K562 (cell line): ENCODE measurements around the gene TXNRD2. TPM values are rescaled to one million over a fixed set of nuclear protein-coding genes. Genes with fewer than 3 reads are reported as not detected.

ENCODE experiments used
- HMG20B ChIP-seq: fragments of 250-450 bp; sonication (Bioruptor Pico); IDR thresholded peaks from 2 replicates; pipeline ENCODE4 v1.5.0; 2021; ENCODE audit warnings: mild to moderate bottlenecking
- KLF6 ChIP-seq: fragments of 250-450 bp; sonication (Bioruptor Pico); IDR thresholded peaks from 2 replicates; pipeline ENCODE4 v1.4.0; 2020; ENCODE audit warnings: mild to moderate bottlenecking, moderate library complexity, borderline replicate concordance
- MYC ChIP-seq, 2 experiments: fragments of 250-450 bp in 1 of 2; sonication (Bioruptor Pico) in 1 of 2; IDR thresholded peaks; 2 replicates each; pipeline versions ENCODE4 v1.5.1 to v1.6.1; 2012 to 2021; ENCODE audit warnings: low read depth in 2 of 2, borderline replicate concordance in 1 of 2, improper control_type of control experiment in 1 of 2, low read length in 1 of 2, mild to moderate bottlenecking in 1 of 2, moderate library complexity in 1 of 2
- NEUROD1 ChIP-seq: fragments of 150-350 bp; IDR thresholded peaks from 2 replicates; pipeline ENCODE4 v1.6.1; 2014; ENCODE audit warnings: borderline replicate concordance, low read length, low read depth; ENCODE audit not compliant: partially characterized antibody
- NFIC ChIP-seq: fragments of 450-650 bp; IDR thresholded peaks from 2 replicates; pipeline ENCODE4 v1.6.1; 2017; ENCODE audit warnings: mild to moderate bottlenecking, inconsistent platforms
- THRAP3 ChIP-seq: fragments of 450-650 bp; IDR thresholded peaks from 2 replicates; pipeline ENCODE4 v1.6.1; 2016; ENCODE audit warnings: mild to moderate bottlenecking, inconsistent platforms, borderline replicate concordance
- ZNF507 ChIP-seq: conservative IDR thresholded peaks from 2 replicates; pipeline ENCODE4 v1.6.1; 2017; ENCODE audit warnings: missing genetic modification characterization, missing compliant biosample characterization
- polyA plus RNA-seq, 8 experiments: library from polyadenylated mRNA; depleted of rRNA in 4 of 8; stranded (reverse) in 5 of 8; unstranded in 3 of 8; fragments of >200 nt; fragmentation: Nextera tagmentation in 2 of 8; fragmentation: Illumina TruSeq in 1 of 8; extraction: Ambion mirVana in 2 of 8; extraction: Trizol in 1 of 8; gene quantifications; 2 replicates each; pipeline versions ENCODE4 v1.2.1 to v1.2.3, GENCODE V29; 2011 to 2014; ENCODE audit warnings: inconsistent platforms in 1 of 8, missing spikeins in 1 of 8
- total RNA-seq, 7 experiments: library from RNA; depleted of rRNA in 6 of 7; stranded (reverse); fragments of >200 nt in 6 of 7; fragmentation: Illumina TruSeq in 2 of 7; extraction: Trizol in 2 of 7; gene quantifications; 2 replicates each; pipeline versions ENCODE4 v1.2.1 to v1.2.3, GENCODE V29; 2011 to 2021; ENCODE audit warnings: low replicate concordance in 1 of 7
- TF ChIP-seq, protein P1 (sequence below): fragments of 250-450 bp; sonication (Bioruptor Pico); IDR thresholded peaks from 2 replicates; pipeline ENCODE4 v1.5.0; 2022; ENCODE audit warnings: mild to moderate bottlenecking
- TF ChIP-seq, protein P2 (sequence below): fragments of 200-600 bp; sonication (generic); IDR thresholded peaks from one replicate; pipeline ENCODE4 v1.6.1; 2012; ENCODE audit warnings: mild to moderate bottlenecking, low read depth, low read length, inconsistent platforms

The TXNRD2 gene
- total and polyA plus RNA-seq, 9 of the 15 experiments (the other 6 are each of a cell fraction or from before 2014, with no cell fraction given): 3.3 to 80.2 (median 49.4) TPM

DNA sequence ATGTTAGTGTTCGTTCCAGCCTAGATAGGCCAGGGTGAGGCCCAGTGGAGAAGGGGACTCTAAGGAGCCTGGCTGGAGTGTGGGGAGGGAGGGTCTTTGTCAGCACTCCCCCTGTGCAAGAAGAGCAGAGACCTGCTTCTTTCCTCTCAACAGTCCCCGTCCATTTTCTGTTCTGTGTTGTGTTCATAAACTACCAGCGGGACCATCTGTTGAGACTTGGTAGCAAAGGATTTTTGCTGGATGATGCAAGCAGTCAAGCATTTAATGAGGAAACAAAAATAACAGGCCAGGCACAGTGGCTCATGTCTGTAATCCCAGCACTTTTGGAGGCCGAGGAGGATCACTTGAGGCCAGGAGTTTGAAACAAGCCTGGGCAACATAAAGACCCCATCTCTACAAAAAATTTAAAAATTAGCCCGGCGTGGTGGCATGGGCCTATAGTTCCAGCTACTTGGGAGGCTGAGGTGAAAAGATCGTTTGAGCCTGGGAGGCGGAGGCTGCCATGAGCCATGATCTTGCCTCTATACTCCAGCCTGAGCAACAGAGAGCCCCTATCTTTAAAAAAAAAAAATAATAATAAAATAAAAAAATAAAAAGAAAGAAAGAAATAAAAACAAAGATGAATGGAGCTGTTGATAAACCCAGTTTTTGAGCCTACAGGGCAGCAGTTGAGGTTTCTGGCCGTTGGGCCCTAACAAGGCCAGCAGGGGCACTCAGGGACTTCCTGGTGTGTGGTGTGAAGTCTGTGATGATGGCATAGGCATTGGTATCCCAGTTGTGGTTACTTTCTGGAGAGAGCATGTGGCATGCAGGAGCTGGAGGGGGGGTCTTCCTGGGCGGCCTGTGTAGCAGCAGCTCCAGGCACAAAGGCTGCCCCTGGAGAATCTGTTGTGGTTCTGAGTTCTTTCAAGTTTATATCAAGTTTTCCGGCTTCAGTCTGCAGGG, 1.7 kb upstream of the TXNRD2 start (continued):
- peak; percentile 36; the same call in 1 of the 2 replicates for TF ChIP-seq MYC (IDR thresholded peaks at IDR 0.05; ENCODE audit: low read depth, low read length)
- no peak; the same call in none of the 2 replicates for TF ChIP-seq MYC (CRISPR knock-in tag; IDR thresholded peaks at IDR 0.05; ENCODE audit: borderline replicate concordance, low read depth)
- TF ChIP-seq, protein P1, sequence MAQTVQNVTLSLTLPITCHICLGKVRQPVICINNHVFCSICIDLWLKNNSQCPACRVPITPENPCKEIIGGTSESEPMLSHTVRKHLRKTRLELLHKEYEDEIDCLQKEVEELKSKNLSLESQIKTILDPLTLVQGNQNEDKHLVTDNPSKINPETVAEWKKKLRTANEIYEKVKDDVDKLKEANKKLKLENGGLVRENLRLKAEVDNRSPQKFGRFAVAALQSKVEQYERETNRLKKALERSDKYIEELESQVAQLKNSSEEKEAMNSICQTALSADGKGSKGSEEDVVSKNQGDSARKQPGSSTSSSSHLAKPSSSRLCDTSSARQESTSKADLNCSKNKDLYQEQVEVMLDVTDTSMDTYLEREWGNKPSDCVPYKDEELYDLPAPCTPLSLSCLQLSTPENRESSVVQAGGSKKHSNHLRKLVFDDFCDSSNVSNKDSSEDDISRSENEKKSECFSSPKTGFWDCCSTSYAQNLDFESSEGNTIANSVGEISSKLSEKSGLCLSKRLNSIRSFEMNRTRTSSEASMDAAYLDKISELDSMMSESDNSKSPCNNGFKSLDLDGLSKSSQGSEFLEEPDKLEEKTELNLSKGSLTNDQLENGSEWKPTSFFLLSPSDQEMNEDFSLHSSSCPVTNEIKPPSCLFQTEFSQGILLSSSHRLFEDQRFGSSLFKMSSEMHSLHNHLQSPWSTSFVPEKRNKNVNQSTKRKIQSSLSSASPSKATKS (CRISPR knock-in tag): no peak
- no peak for TF ChIP-seq NEUROD1
- no peak for TF ChIP-seq THRAP3
- TF ChIP-seq HMG20B (CRISPR knock-in tag): no peak
- TF ChIP-seq NFIC: no peak
- TF ChIP-seq KLF6 (CRISPR knock-in tag): peak; percentile 76; the same call in 1 of the 2 replicates
- TF ChIP-seq ZNF507: no peak
- TF ChIP-seq, protein P2, sequence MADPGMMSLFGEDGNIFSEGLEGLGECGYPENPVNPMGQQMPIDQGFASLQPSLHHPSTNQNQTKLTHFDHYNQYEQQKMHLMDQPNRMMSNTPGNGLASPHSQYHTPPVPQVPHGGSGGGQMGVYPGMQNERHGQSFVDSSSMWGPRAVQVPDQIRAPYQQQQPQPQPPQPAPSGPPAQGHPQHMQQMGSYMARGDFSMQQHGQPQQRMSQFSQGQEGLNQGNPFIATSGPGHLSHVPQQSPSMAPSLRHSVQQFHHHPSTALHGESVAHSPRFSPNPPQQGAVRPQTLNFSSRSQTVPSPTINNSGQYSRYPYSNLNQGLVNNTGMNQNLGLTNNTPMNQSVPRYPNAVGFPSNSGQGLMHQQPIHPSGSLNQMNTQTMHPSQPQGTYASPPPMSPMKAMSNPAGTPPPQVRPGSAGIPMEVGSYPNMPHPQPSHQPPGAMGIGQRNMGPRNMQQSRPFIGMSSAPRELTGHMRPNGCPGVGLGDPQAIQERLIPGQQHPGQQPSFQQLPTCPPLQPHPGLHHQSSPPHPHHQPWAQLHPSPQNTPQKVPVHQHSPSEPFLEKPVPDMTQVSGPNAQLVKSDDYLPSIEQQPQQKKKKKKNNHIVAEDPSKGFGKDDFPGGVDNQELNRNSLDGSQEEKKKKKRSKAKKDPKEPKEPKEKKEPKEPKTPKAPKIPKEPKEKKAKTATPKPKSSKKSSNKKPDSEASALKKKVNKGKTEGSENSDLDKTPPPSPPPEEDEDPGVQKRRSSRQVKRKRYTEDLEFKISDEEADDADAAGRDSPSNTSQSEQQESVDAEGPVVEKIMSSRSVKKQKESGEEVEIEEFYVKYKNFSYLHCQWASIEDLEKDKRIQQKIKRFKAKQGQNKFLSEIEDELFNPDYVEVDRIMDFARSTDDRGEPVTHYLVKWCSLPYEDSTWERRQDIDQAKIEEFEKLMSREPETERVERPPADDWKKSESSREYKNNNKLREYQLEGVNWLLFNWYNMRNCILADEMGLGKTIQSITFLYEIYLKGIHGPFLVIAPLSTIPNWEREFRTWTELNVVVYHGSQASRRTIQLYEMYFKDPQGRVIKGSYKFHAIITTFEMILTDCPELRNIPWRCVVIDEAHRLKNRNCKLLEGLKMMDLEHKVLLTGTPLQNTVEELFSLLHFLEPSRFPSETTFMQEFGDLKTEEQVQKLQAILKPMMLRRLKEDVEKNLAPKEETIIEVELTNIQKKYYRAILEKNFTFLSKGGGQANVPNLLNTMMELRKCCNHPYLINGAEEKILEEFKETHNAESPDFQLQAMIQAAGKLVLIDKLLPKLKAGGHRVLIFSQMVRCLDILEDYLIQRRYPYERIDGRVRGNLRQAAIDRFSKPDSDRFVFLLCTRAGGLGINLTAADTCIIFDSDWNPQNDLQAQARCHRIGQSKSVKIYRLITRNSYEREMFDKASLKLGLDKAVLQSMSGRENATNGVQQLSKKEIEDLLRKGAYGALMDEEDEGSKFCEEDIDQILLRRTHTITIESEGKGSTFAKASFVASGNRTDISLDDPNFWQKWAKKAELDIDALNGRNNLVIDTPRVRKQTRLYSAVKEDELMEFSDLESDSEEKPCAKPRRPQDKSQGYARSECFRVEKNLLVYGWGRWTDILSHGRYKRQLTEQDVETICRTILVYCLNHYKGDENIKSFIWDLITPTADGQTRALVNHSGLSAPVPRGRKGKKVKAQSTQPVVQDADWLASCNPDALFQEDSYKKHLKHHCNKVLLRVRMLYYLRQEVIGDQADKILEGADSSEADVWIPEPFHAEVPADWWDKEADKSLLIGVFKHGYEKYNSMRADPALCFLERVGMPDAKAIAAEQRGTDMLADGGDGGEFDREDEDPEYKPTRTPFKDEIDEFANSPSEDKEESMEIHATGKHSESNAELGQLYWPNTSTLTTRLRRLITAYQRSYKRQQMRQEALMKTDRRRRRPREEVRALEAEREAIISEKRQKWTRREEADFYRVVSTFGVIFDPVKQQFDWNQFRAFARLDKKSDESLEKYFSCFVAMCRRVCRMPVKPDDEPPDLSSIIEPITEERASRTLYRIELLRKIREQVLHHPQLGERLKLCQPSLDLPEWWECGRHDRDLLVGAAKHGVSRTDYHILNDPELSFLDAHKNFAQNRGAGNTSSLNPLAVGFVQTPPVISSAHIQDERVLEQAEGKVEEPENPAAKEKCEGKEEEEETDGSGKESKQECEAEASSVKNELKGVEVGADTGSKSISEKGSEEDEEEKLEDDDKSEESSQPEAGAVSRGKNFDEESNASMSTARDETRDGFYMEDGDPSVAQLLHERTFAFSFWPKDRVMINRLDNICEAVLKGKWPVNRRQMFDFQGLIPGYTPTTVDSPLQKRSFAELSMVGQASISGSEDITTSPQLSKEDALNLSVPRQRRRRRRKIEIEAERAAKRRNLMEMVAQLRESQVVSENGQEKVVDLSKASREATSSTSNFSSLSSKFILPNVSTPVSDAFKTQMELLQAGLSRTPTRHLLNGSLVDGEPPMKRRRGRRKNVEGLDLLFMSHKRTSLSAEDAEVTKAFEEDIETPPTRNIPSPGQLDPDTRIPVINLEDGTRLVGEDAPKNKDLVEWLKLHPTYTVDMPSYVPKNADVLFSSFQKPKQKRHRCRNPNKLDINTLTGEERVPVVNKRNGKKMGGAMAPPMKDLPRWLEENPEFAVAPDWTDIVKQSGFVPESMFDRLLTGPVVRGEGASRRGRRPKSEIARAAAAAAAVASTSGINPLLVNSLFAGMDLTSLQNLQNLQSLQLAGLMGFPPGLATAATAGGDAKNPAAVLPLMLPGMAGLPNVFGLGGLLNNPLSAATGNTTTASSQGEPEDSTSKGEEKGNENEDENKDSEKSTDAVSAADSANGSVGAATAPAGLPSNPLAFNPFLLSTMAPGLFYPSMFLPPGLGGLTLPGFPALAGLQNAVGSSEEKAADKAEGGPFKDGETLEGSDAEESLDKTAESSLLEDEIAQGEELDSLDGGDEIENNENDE: peak; percentile 57
